ENCODE data around the gene ZFPL1.

The ZFPL1 gene

GRCh38 chr11:65045061-65045460 is 39.0 kb upstream of the ZFPL1 start:
- no peaks in the 10 kb centered on the region for H3K9me3 ChIP-seq (ENCODE audit: low read depth, low read length)
- peaks cover 13% of the 10 kb centered on the region for H3K36me3 ChIP-seq (ENCODE audit: insufficient read depth, low read length)
- no peak overlapping the region for H3K9ac ChIP-seq (ENCODE audit: insufficient read length)
- no peak overlapping the region for H3K27ac ChIP-seq
- no peak for DNase-seq (ENCODE audit: low read depth, low spot score)
- TF ChIP-seq POLR2AphosphoS5 (IDR thresholded peaks at IDR 0.05; ENCODE audit: borderline replicate concordance, low read depth, low read length) (no peak), FOXP2 (optimal IDR thresholded peaks at IDR 0.05; ENCODE audit: control extremely low read depth, extremely low read length, insufficient read depth) (no peak), EZH2 (IDR thresholded peaks at IDR 0.05) (no peak)
- H3K4me3 ChIP-seq, result no peak overlapping the region

- no peak overlapping the region for H3K9ac ChIP-seq (ENCODE audit: insufficient read length)
- H3K4me3 ChIP-seq, result no peak overlapping the region
- no peaks in the 10 kb centered on the region for H3K9me3 ChIP-seq (ENCODE audit: low read depth, low read length)
- no peak for TF ChIP-seq POLR2AphosphoS5 (IDR thresholded peaks at IDR 0.05; ENCODE audit: borderline replicate concordance, low read depth, low read length)
- DNase-seq (ENCODE audit: low read depth, low spot score), result no peak
- H3K36me3 ChIP-seq (ENCODE audit: insufficient read depth, low read length), result peaks cover 13% of the 10 kb centered on the region
- no peak overlapping the region for H3K27ac ChIP-seq
These were observed 38.3 kb upstream of the ZFPL1 start for GRCh38 chr11:65045728-65046127.

- no peaks in the 10 kb centered on the region for H3K9me3 ChIP-seq (ENCODE audit: low read depth, low read length)
- H3K9ac ChIP-seq (ENCODE audit: insufficient read length), result no peak overlapping the region
- TF ChIP-seq POLR2AphosphoS5 (IDR thresholded peaks at IDR 0.05; ENCODE audit: borderline replicate concordance, low read depth, low read length) (no peak), FOXP2 (optimal IDR thresholded peaks at IDR 0.05; ENCODE audit: control extremely low read depth, extremely low read length, insufficient read depth) (no peak), EZH2 (IDR thresholded peaks at IDR 0.05) (no peak)
- peaks cover 13% of the 10 kb centered on the region for H3K36me3 ChIP-seq (ENCODE audit: insufficient read depth, low read length)
- DNase-seq (ENCODE audit: low read depth, low spot score), result no peak
- no peak overlapping the region for H3K27ac ChIP-seq
- no peak overlapping the region for H3K4me3 ChIP-seq
These were observed 36.2 kb upstream of the ZFPL1 start for GRCh38 chr11:65047581-65048422.

- TF ChIP-seq POLR2AphosphoS5 (IDR thresholded peaks at IDR 0.05; ENCODE audit: borderline replicate concordance, low read depth, low read length) (no peak), EZH2 (IDR thresholded peaks at IDR 0.05) (no peak), FOXP2 (optimal IDR thresholded peaks at IDR 0.05; ENCODE audit: control extremely low read depth, extremely low read length, insufficient read depth) (no peak)
- Histone ChIP-seq H3K9me3 (ENCODE audit: low read depth, low read length) (no peaks in the 10 kb centered on the region), H3K36me3 (ENCODE audit: insufficient read depth, low read length) (no peaks in the 10 kb centered on the region), H3K27ac (no peak overlapping the region), H3K9ac (ENCODE audit: insufficient read length) (no peak overlapping the region), H3K4me3 (no peak overlapping the region)
- no peak for DNase-seq (ENCODE audit: low read depth, low spot score)
These were observed 32.6 kb upstream of the ZFPL1 start for GRCh38 chr11:65051398-65051858.

- no peak for TF ChIP-seq FOXP2 (optimal IDR thresholded peaks at IDR 0.05; ENCODE audit: control extremely low read depth, extremely low read length, insufficient read depth)
- no peak for TF ChIP-seq POLR2AphosphoS5 (IDR thresholded peaks at IDR 0.05; ENCODE audit: borderline replicate concordance, low read depth, low read length)
- TF ChIP-seq EZH2 (IDR thresholded peaks at IDR 0.05), result no peak
- no peak overlapping the region for H3K4me3 ChIP-seq
- H3K27ac ChIP-seq, result no peak overlapping the region
- no peak overlapping the region for H3K9ac ChIP-seq (ENCODE audit: insufficient read length)
- no peaks in the 10 kb centered on the region for H3K9me3 ChIP-seq (ENCODE audit: low read depth, low read length)
- H3K36me3 ChIP-seq (ENCODE audit: insufficient read depth, low read length), result no peaks in the 10 kb centered on the region
- no peak for DNase-seq (ENCODE audit: low read depth, low spot score)
These were observed 30.1 kb upstream of the ZFPL1 start for GRCh38 chr11:65053827-65054508.

GRCh38 chr11:65055538-65055937 is 28.5 kb upstream of the ZFPL1 start:
- no peak for DNase-seq (ENCODE audit: low read depth, low spot score)
- H3K36me3 ChIP-seq (ENCODE audit: insufficient read depth, low read length), result no peaks in the 10 kb centered on the region

GRCh38 chr11:65056999-65057398 is 27.0 kb upstream of the ZFPL1 start:
- no peak for DNase-seq (ENCODE audit: low read depth, low spot score)
- Histone ChIP-seq H3K4me3 (no peak overlapping the region), H3K9me3 (ENCODE audit: low read depth, low read length) (no peaks in the 10 kb centered on the region), H3K9ac (ENCODE audit: insufficient read length) (no peak overlapping the region), H3K36me3 (ENCODE audit: insufficient read depth, low read length) (no peaks in the 10 kb centered on the region), H3K27ac (no peak overlapping the region)
- TF ChIP-seq EZH2 (IDR thresholded peaks at IDR 0.05) (no peak), POLR2AphosphoS5 (IDR thresholded peaks at IDR 0.05; ENCODE audit: borderline replicate concordance, low read depth, low read length) (no peak), FOXP2 (optimal IDR thresholded peaks at IDR 0.05; ENCODE audit: control extremely low read depth, extremely low read length, insufficient read depth) (no peak)

More at GRCh38 chr11:65055538-65055937, 28.5 kb upstream of the ZFPL1 start:
- H3K9ac ChIP-seq (ENCODE audit: insufficient read length), result no peak overlapping the region
- H3K9me3 ChIP-seq (ENCODE audit: low read depth, low read length), result no peaks in the 10 kb centered on the region
- H3K4me3 ChIP-seq, result no peak overlapping the region
- TF ChIP-seq POLR2AphosphoS5 (IDR thresholded peaks at IDR 0.05; ENCODE audit: borderline replicate concordance, low read depth, low read length), result no peak
- no peak overlapping the region for H3K27ac ChIP-seq

GRCh38 chr11:65057526-65057925 is 26.5 kb upstream of the ZFPL1 start:
- no peak for DNase-seq (ENCODE audit: low read depth, low spot score)
- Histone ChIP-seq H3K27ac (no peak overlapping the region), H3K36me3 (ENCODE audit: insufficient read depth, low read length) (no peaks in the 10 kb centered on the region), H3K9ac (ENCODE audit: insufficient read length) (no peak overlapping the region), H3K4me3 (no peak overlapping the region), H3K9me3 (ENCODE audit: low read depth, low read length) (no peaks in the 10 kb centered on the region)
- TF ChIP-seq POLR2AphosphoS5 (IDR thresholded peaks at IDR 0.05; ENCODE audit: borderline replicate concordance, low read depth, low read length) (no peak), FOXP2 (optimal IDR thresholded peaks at IDR 0.05; ENCODE audit: control extremely low read depth, extremely low read length, insufficient read depth) (no peak), EZH2 (IDR thresholded peaks at IDR 0.05) (no peak)
